Hepatocyte (in vitro differentiated cells): ENCODE data around the gene GPSM3.
"Not testable (repeated sequence)": the region's sequence is repeated elsewhere in the genome, so short reads cannot be mapped to it uniquely, and the experiment has no call there.

ENCODE experiments used
- EZH2 ChIP-seq: fragments of 200-600 bp; sonication (generic); IDR thresholded peaks from 2 replicates; pipeline ENCODE4 v1.6.1; 2016; ENCODE audit warnings: antibody characterized with exemption, mild to moderate bottlenecking, borderline replicate concordance
- EZH2phosphoT487 ChIP-seq: fragments of 200-600 bp; sonication (generic); IDR thresholded peaks from one replicate; pipeline ENCODE4 v1.6.1; 2018; ENCODE audit warnings: antibody characterized with exemption, mild to moderate bottlenecking, low read depth, moderate library complexity; ENCODE audit not compliant: unreplicated experiment, severe bottlenecking
- TF ChIP-seq, protein P1 (sequence below): fragments of 200-600 bp; sonication (generic); IDR thresholded peaks from 2 replicates; pipeline ENCODE4 v1.5.1; 2016; ENCODE audit warnings: antibody characterized with exemption, mild to moderate bottlenecking; ENCODE audit not compliant: poor library complexity

- TF ChIP-seq, protein P1, sequence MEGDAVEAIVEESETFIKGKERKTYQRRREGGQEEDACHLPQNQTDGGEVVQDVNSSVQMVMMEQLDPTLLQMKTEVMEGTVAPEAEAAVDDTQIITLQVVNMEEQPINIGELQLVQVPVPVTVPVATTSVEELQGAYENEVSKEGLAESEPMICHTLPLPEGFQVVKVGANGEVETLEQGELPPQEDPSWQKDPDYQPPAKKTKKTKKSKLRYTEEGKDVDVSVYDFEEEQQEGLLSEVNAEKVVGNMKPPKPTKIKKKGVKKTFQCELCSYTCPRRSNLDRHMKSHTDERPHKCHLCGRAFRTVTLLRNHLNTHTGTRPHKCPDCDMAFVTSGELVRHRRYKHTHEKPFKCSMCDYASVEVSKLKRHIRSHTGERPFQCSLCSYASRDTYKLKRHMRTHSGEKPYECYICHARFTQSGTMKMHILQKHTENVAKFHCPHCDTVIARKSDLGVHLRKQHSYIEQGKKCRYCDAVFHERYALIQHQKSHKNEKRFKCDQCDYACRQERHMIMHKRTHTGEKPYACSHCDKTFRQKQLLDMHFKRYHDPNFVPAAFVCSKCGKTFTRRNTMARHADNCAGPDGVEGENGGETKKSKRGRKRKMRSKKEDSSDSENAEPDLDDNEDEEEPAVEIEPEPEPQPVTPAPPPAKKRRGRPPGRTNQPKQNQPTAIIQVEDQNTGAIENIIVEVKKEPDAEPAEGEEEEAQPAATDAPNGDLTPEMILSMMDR, result not testable (repeated sequence)
- not testable (repeated sequence) for TF ChIP-seq EZH2phosphoT487, EZH2
Observed at GRCh38 chr6:32193096-32193495, 653 bp upstream of the GPSM3 start.
